Heart left ventricle (tissue), 16 donors: ENCODE results near the gene FAM227B. TPM values are rescaled to one million over a fixed set of nuclear protein-coding genes. Genes with fewer than 3 reads are reported as not detected.

Experiments
- ATAC-seq, 4 donors: fragments of 200-7000 bp; cut with Tn5 transposase; one replicate each; pipeline ENCODE4 v1.9.1; 2020 to 2022; ENCODE audit warnings: moderate library complexity in 4 of 4, mild to moderate bottlenecking in 3 of 4, moderate number of reproducible peaks in 1 of 4
- DNase-seq, 5 donors: peaks; one replicate each; pipeline ENCODE4 v3.0.0-alpha.2; 2020
- H3K27ac ChIP-seq, 12 donors: fragments of 200-600 bp; sonication (generic) in 4 of 12; one replicate each; pipeline versions ENCODE4 v1.5.0 to v1.8.0; 2016 to 2022; ENCODE audit warnings: mild to moderate bottlenecking in 2 of 12
- H3K27me3 ChIP-seq, 9 donors: fragments of 200-600 bp; sonication (generic) in 2 of 9; one replicate each; pipeline versions ENCODE4 v1.5.1 to v1.8.0; 2016 to 2022; ENCODE audit warnings: mild to moderate bottlenecking in 3 of 9
- H3K36me3 ChIP-seq, 9 donors: fragments of 200-600 bp; sonication (generic) in 2 of 9; one replicate each; pipeline versions ENCODE4 v1.5.0 to v1.8.0; 2018 to 2022; ENCODE audit warnings: mild to moderate bottlenecking in 2 of 9
- H3K4me1 ChIP-seq, 12 donors: fragments of 200-600 bp; sonication (generic) in 4 of 12; one replicate each; pipeline versions ENCODE4 v1.5.0 to v1.8.0; 2016 to 2022; ENCODE audit warnings: mild to moderate bottlenecking in 3 of 12
- H3K4me3 ChIP-seq, 12 donors: fragments of 200-600 bp; sonication (generic) in 4 of 12; one replicate each; pipeline versions ENCODE4 v1.5.0 to v1.8.0; 2017 to 2022; ENCODE audit warnings: mild to moderate bottlenecking in 9 of 12, moderate library complexity in 4 of 12
- H3K9me3 ChIP-seq, 12 donors: fragments of 200-600 bp; sonication (generic) in 4 of 12; one replicate each; pipeline versions ENCODE4 v1.5.0 to v1.8.0; 2016 to 2022; ENCODE audit warnings: mild to moderate bottlenecking in 1 of 12
- CTCF ChIP-seq, 12 donors: fragments of 200-600 bp; sonication (generic) in 4 of 12; IDR thresholded peaks; one replicate each; pipeline versions ENCODE4 v1.5.0 to v1.8.0; 2018 to 2022; ENCODE audit warnings: antibody characterized with exemption in 12 of 12, mild to moderate bottlenecking in 5 of 12
- POLR2A ChIP-seq, 2 donors: fragments of 450-650 bp; IDR thresholded peaks; one replicate each; pipeline ENCODE4 v1.6.1; 2017; ENCODE audit warnings: antibody characterized with exemption in 2 of 2, mild to moderate bottlenecking in 2 of 2, moderate library complexity in 2 of 2
- WGBS, 4 donors: extraction: QIAGEN DNeasy Blood & Tissue Kit in 2 of 4; methylation state at CpG; one replicate each; pipeline versions ENCODE4 v1.1.5 to v1.1.7; 2013 to 2018; 5-methylcytosine and 5-hydroxymethylcytosine counted together
- intact Hi-C, 10 donors: fragments of 100-400 bp; cut with DNase I; formaldehyde crosslinking; loops; one replicate each; pipeline versions ENCODE4 v1.11.1 to v1.14.2; 2022
- polyA plus RNA-seq, 2 donors: library from polyadenylated mRNA; stranded (reverse); fragments of 200-250 nt; gene quantifications; one replicate each; pipeline ENCODE4 v1.2.3, GENCODE V29; 2013
- total RNA-seq, 9 donors: library from RNA; depleted of rRNA in 2 of 9; stranded (reverse); fragments of >200 nt in 2 of 9; fragmentation: NEBNext Ultra II Directional in 3 of 9; extraction: Animal tissue kit (Norgen Biotek cat#: 25700) in 3 of 9; gene quantifications; one replicate each; pipeline versions ENCODE4 v1.1.0 to v1.2.4, GENCODE V29; 2016 to 2023
- donor health status: ischemic (EF 13 %, LVEDD 7.1; RV severe dilation, severe dysfunction).
- donor health status: healthy with polysubstance abuse.
- donor health status: DM: no; HTN: yes; CAD: no.
- donor health status: DM: no; HTN: no; CAD: no.
- donor health status: ischemic (EF 25% LVEDD 6.9; RV normal size, moderate dysfunction).
- donor health status: ischemic (EF 25% LVEDD 5.7; RV mildly dilated, moderate dysfunction).
- donor health status: healthy.
- donor health status: DM: yes; HTN: yes; CAD: no.
- donor health status: ischemic (EF 35%, LVEDD 5.7; RV mildly dilated, moderate dysfunction).
- donor health status: nonischemic (EF 11% LVEDD 7.7; RV severe dilation, severe dysfunction).
- donor health status: DM: yes; HTN: yes; CAD: no.
- donor health status: PGD.
- donor health status: ischemic (EF 29% LVEDD 5.4; RV normal size, mild dysfunction).
- donor health status: nonischemic (EF 23%, LVEDD 6.1; RV moderate dilation, normal function).

FAM227B gene
- total and polyA plus RNA-seq, 11 donors: 5.8 to 18.8 (median 14.3) TPM

- peak overlapping the region in 9 of 12 donors; percentile 10 to 62 (median 25) for H3K4me3 ChIP-seq
- 29 to 47% (median 34%) methylated on average over 5 of the region's 5 CpGs for WGBS, 4 donors
- peaks cover 0 to 25% (median 8%) of the 10 kb centered on the region in 12 donors for H3K4me1 ChIP-seq
- H3K36me3 ChIP-seq: no peaks in the 10 kb centered on the region
- no peaks in the 10 kb centered on the region for H3K9me3 ChIP-seq
- TF ChIP-seq POLR2A (IDR thresholded peaks at IDR 0.05) (no peak), CTCF (IDR thresholded peaks at IDR 0.05) (no peak)
- H3K27ac ChIP-seq: peak overlapping the region; percentile 43 to 77 (median 70)
- ATAC-seq (peak; percentile 95 to 97 (median 96)), DNase-seq (peak; percentile 40 to 78 (median 50))
- intact Hi-C loops: loop anchor here in 4 of 10 donors (5.0 to 10.0 kb wide), 4 partner anchors 34 to 554 kb away; partner anchors contain the start of genes EID1 (in 2 of the 4), DTWD1 (in 1 of the 4), FAM227B (in 1 of the 4) and SECISBP2L (in 1 of the 4)
- no peaks in the 10 kb centered on the region for H3K27me3 ChIP-seq
Observed at GRCh38 chr15:49428409-49429095, 192.1 kb downstream of the FAM227B start.

GRCh38 chr15:49427372-49427771 is 193.2 kb downstream of the FAM227B start:
- no peak for ATAC-seq
- DNase-seq: no peak
- H3K36me3 ChIP-seq: no peaks in the 10 kb centered on the region
- peak overlapping the region in 10 of 12 donors; percentile 26 to 77 (median 70) for H3K27ac ChIP-seq
- H3K27me3 ChIP-seq: no peaks in the 10 kb centered on the region
- intact Hi-C loops: loop anchor here in 4 of 10 donors (5.0 to 10.0 kb wide), 4 partner anchors 35 to 553 kb away; partner anchors contain the start of genes EID1 (in 2 of the 4), DTWD1 (in 1 of the 4), FAM227B (in 1 of the 4) and SECISBP2L (in 1 of the 4)
- H3K4me1 ChIP-seq: peaks cover 0 to 29% (median 8%) of the 10 kb centered on the region in 12 donors
- H3K9me3 ChIP-seq: no peaks in the 10 kb centered on the region
- peak overlapping the region in 8 of 12 donors; percentile 10 to 62 (median 45) for H3K4me3 ChIP-seq
- TF ChIP-seq POLR2A (IDR thresholded peaks at IDR 0.05): no peak
- TF ChIP-seq CTCF (IDR thresholded peaks at IDR 0.05): no peak

GRCh38 chr15:49424954-49425353 is 195.7 kb downstream of the FAM227B start:
- Histone ChIP-seq H3K9me3 (no peaks in the 10 kb centered on the region), H3K4me3 (peak overlapping the region; percentile 7 to 62 (median 49)), H3K27me3 (no peaks in the 10 kb centered on the region), H3K4me1 (peaks cover 0 to 26% (median 7%) of the 10 kb centered on the region in 12 donors), H3K27ac (peak overlapping the region in 11 of 12 donors; percentile 4 to 77 (median 68)), H3K36me3 (no peaks in the 10 kb centered on the region)
- ATAC-seq (no peak), DNase-seq (no peak)
- WGBS, 4 donors: 15 to 22% (median 19%) methylated on average over 1 of the region's 1 CpG
- TF ChIP-seq POLR2A (IDR thresholded peaks at IDR 0.05): no peak
- TF ChIP-seq CTCF (IDR thresholded peaks at IDR 0.05): no peak
- intact Hi-C loops: loop anchor here (5.0 to 10.0 kb wide), 9 partner anchors 37 to 563 kb away; partner anchors contain the start of genes DTWD1 (in 4 of the 10), FAM227B (in 4 of the 10), EID1 (in 2 of the 10) and COPS2 (in 1 of the 10)
